CD4-positive, alpha-beta memory T cell (primary cell): Measurements from ENCODE around the gene EHD3. TPM values are rescaled to one million over a fixed set of nuclear protein-coding genes. Genes with fewer than 3 reads are reported as not detected.
"Not testable (repeated sequence)": the region's sequence is repeated elsewhere in the genome, so short reads cannot be mapped to it uniquely, and the experiment has no call there.

Experiments used
- CTCF ChIA-PET: fragments of 350-600 bp; sonication (Branson Sonifier 250); formaldehyde crosslinking; loops from one replicate; lab custom pipeline; 2021; ENCODE audit warnings: inconsistent platforms; ENCODE audit not compliant: partially characterized antibody; lab: Charles Lee
- POLR2A ChIA-PET: fragments of 350-600 bp; sonication (Branson Sonifier 250); formaldehyde crosslinking; loops from one replicate; lab custom pipeline; 2021; ENCODE audit not compliant: partially characterized antibody; lab: Charles Lee
- DNase-seq, 5 donors: peaks; one replicate each; pipeline versions ENCODE4 v3.0.0 to v3.0.0-alpha.2; 2020 to 2022; ENCODE audit warnings: mixed read lengths in 1 of 5
- H3K27ac ChIP-seq: one replicate; pipeline ENCODE4 v1.7.0; 2013; ENCODE audit warnings: low read depth, low read length
- H3K27me3 ChIP-seq: 2 replicates; pipeline ENCODE4 v1.7.0; 2013; ENCODE audit warnings: mild to moderate bottlenecking, low read length, moderate library complexity; ENCODE audit not compliant: insufficient read depth
- H3K36me3 ChIP-seq: 2 replicates; pipeline ENCODE4 v1.7.0; 2013; ENCODE audit warnings: mild to moderate bottlenecking, low read length, moderate library complexity; ENCODE audit not compliant: insufficient read depth
- H3K4me1 ChIP-seq: 2 replicates; pipeline ENCODE4 v1.7.0; 2013; ENCODE audit warnings: mild to moderate bottlenecking, low read length, moderate library complexity; ENCODE audit not compliant: insufficient read depth
- H3K4me3 ChIP-seq, 2 donors: one replicate each; pipeline ENCODE4 v1.7.0; 2013; ENCODE audit warnings: low read length in 2 of 2, mild to moderate bottlenecking in 1 of 2
- H3K9me3 ChIP-seq, 2 donors: one replicate each; pipeline ENCODE4 v1.7.0; 2013; ENCODE audit warnings: low read length in 2 of 2, control low read depth in 1 of 2; ENCODE audit not compliant: control insufficient read depth in 1 of 2
- H3K27ac Mint-ChIP-seq, 7 donors: one replicate each; pipeline ENCODE4 v1.8.0; 2020 to 2021; ENCODE audit warnings: mixed read lengths in 7 of 7, mild to moderate bottlenecking in 6 of 7, inconsistent platforms in 3 of 7, moderate library complexity in 3 of 7
- H3K27me3 Mint-ChIP-seq, 2 donors: one replicate each; pipeline ENCODE4 v1.8.0; 2020 to 2021; ENCODE audit warnings: mixed read lengths in 2 of 2
- H3K36me3 Mint-ChIP-seq, 2 donors: one replicate each; pipeline ENCODE4 v1.8.0; 2020 to 2021; ENCODE audit warnings: mixed read lengths in 2 of 2, inconsistent platforms in 1 of 2, mild to moderate bottlenecking in 1 of 2
- H3K4me1 Mint-ChIP-seq, 4 donors: one replicate each; pipeline ENCODE4 v1.8.0; 2020 to 2021; ENCODE audit warnings: mixed read lengths in 4 of 4, mild to moderate bottlenecking in 1 of 4
- H3K4me3 Mint-ChIP-seq, 8 donors: one replicate each; pipeline ENCODE4 v1.8.0; 2020 to 2021; ENCODE audit warnings: mixed read lengths in 8 of 8, mild to moderate bottlenecking in 7 of 8, moderate library complexity in 6 of 8, inconsistent platforms in 3 of 8
- H3K9me3 Mint-ChIP-seq, 8 donors: one replicate each; pipeline ENCODE4 v1.8.0; 2020 to 2021; ENCODE audit warnings: mixed read lengths in 8 of 8, mild to moderate bottlenecking in 5 of 8, inconsistent platforms in 3 of 8, moderate library complexity in 1 of 8
- intact Hi-C: fragments of 100-400 bp; cut with micrococcal nuclease; formaldehyde crosslinking; loops from one replicate; pipeline ENCODE4 v1.15.1; 2023
- polyA plus RNA-seq, 2 donors: library from polyadenylated mRNA; unstranded; fragments of 300-500 nt; fragmentation: Illumina TruSeq; gene quantifications; one replicate each; pipeline ENCODE4 v1.2.3, GENCODE V29; 2021
- total RNA-seq, 2 experiments: library from RNA; stranded (reverse); gene quantifications; one replicate each; pipeline ENCODE4 v1.2.3, GENCODE V29; 2021

Gene EHD3
- total and polyA plus RNA-seq, 4 experiments from 2014 or later, result 2.3 to 4.4 (median 4.2) TPM

DNA sequence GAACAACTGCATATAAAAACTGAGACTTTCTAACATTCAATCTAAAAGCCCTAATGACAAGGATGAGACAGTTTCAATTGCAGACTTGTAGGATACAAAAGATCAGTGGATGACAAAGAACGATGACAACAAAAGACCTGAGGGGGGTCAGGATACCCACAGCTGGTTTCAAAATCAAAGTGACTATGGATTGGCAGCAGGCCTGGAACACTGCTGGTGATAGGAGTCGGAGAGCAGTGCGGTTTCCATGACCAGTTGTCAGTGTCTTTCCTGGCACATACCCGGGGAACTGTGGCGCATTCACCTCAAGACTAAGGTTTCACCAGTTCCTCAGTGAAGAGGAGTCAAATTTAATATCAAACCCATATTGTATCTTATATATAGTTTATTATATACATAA, 42.0 kb downstream of the EHD3 start:
- intact Hi-C loops, result no loop called here

DNA sequence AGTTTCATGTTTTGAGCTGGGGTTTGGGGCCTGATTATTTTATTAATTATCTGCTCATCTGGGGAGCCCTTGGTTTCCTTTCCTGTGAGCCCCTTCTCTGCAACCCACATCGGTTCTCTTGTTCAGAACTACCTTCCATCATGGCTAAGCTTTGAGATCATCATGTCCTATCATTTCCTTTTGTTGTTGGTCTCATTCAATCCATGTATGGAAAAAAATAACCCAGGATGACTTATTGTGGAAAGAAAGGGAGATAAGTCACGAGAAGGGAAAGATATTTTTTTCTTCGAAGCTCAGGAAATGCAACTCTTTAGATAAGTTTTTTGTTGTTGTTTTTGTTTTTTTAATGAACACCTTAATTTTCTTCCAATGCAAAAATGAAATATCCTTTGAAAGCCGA, 43.7 kb downstream of the EHD3 start:
- ChIA-PET POLR2A (no interaction called here), CTCF (no interaction called here)
- Histone ChIP-seq H3K27me3 (no peaks in the 10 kb centered on the region), H3K4me1 (no peaks in the 10 kb centered on the region), H3K27ac (no peak overlapping the region), H3K36me3 (no peaks in the 10 kb centered on the region), H3K4me3 (no peak overlapping the region), H3K9me3 (no peaks in the 10 kb centered on the region)
- Mint-ChIP-seq H3K36me3 (no peaks in the 10 kb centered on the region), H3K4me1 (peaks cover 0 to 4% (median 0%) of the 10 kb centered on the region in 4 donors), H3K4me3 (no peak overlapping the region), H3K27ac (no peak overlapping the region), H3K9me3 (peaks cover 0 to 1% (median 0%) of the 10 kb centered on the region in 8 donors), H3K27me3 (peaks cover 11 to 17% of the 10 kb centered on the region in 2 donors)
- DNase-seq, result no peak
- intact Hi-C loops, result no loop called here

More for the DNA sequence above, 42.0 kb downstream of the EHD3 start:
- Histone ChIP-seq H3K36me3 (no peaks in the 10 kb centered on the region), H3K27me3 (no peaks in the 10 kb centered on the region), H3K9me3 (no peaks in the 10 kb centered on the region), H3K4me3 (no peak overlapping the region), H3K27ac (no peak overlapping the region), H3K4me1 (no peaks in the 10 kb centered on the region)
- no peaks in the 10 kb centered on the region for H3K36me3 Mint-ChIP-seq
- no peak overlapping the region for H3K4me3 Mint-ChIP-seq
- peaks cover 0 to 4% (median 0%) of the 10 kb centered on the region in 4 donors for H3K4me1 Mint-ChIP-seq
- ChIA-PET POLR2A (interaction anchor here (0.6 kb wide), 1 partner anchor 668 kb away, joined by 4 read pairs; no protein-coding TSS in a partner anchor), CTCF (no interaction called here)
- no peak overlapping the region for H3K27ac Mint-ChIP-seq
- no peak for DNase-seq
- peaks cover 11 to 20% of the 10 kb centered on the region in 2 donors for H3K27me3 Mint-ChIP-seq
- peaks cover 0 to 1% (median 0%) of the 10 kb centered on the region in 8 donors for H3K9me3 Mint-ChIP-seq

DNA sequence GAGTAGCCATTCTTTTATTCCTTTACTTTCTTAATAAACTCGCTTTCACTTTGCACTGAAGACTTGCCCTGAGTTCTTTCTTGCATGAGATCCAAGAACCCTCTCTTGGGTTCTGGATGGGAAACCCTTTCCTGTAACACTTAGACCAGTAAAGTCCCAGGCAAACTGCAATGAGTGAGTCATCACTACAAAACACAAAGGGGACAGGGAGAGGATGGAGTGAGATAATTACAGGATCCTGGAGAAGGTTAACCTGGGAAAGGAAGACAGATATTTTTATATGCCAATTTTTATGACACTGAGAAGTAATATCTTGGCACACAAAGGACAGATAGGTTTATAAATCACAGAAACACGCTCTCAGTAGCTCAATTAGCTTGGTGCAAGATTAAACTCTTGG, 48.7 kb downstream of the EHD3 start:
- Mint-ChIP-seq H3K36me3 (no peaks in the 10 kb centered on the region), H3K4me1 (peaks cover 0 to 4% (median 2%) of the 10 kb centered on the region in 4 donors), H3K4me3 (no peak overlapping the region), H3K27me3 (peaks cover 0 to 1% of the 10 kb centered on the region in 2 donors), H3K27ac (peak overlapping the region in 2 of 7 donors; percentile 53 to 63), H3K9me3 (no peaks in the 10 kb centered on the region)
- ChIA-PET CTCF (no interaction called here), POLR2A (no interaction called here)
- H3K27ac ChIP-seq, result no peak overlapping the region
- no peaks in the 10 kb centered on the region for H3K4me1 ChIP-seq
- no peak for DNase-seq
- H3K36me3 ChIP-seq, result no peaks in the 10 kb centered on the region
- intact Hi-C loops, result no loop called here
- no peaks in the 10 kb centered on the region for H3K27me3 ChIP-seq
- no peaks in the 10 kb centered on the region for H3K9me3 ChIP-seq
- H3K4me3 ChIP-seq, result no peak overlapping the region

DNA sequence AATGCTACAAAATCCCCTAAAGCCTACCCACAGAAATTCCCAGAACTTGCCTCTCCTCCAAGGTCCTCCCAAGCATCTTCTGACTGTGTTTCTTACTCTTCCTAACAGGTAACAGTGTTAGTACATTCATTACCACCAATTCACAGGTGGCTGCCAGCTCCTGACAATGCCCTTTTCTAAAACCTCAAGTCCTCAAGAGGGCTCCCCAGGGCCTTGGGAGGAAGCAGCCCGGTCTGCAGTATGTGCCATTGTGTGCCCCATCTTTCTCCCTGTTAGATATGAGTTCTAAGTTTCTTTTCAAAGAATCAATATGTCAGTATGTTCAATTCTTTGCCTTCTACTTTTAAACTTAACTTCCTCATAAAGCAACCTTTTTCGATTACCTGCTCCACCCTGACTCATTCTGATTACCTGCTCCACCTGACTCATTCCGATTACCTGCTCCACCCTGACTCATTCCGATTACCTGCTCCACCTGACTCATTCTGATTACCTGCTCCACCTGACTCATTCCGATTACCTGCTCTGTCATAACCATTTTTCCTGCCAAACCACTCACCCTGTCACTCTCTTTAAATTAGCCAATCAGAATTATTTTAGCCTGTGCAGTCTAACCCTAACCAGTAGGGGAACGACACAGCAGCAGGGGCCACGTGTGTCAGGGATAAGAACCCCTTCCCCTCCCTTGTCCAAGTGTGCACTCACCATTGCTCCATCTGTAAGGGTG, 49.4 kb downstream of the EHD3 start:
- H3K4me1 Mint-ChIP-seq, DNase-seq, H3K4me3 ChIP-seq, H3K4me3 Mint-ChIP-seq, H3K27ac ChIP-seq, H3K4me1 ChIP-seq, H3K27me3 ChIP-seq, H3K27me3 Mint-ChIP-seq, H3K9me3 ChIP-seq, H3K36me3 Mint-ChIP-seq, H3K9me3 Mint-ChIP-seq, intact Hi-C loops, CTCF ChIA-PET, H3K36me3 ChIP-seq, H3K27ac Mint-ChIP-seq: not testable (repeated sequence)
- POLR2A ChIA-PET, result interaction anchor here (0.7 kb wide), 1 partner anchor 36 kb away, joined by 3 read pairs; no protein-coding TSS in a partner anchor

DNA sequence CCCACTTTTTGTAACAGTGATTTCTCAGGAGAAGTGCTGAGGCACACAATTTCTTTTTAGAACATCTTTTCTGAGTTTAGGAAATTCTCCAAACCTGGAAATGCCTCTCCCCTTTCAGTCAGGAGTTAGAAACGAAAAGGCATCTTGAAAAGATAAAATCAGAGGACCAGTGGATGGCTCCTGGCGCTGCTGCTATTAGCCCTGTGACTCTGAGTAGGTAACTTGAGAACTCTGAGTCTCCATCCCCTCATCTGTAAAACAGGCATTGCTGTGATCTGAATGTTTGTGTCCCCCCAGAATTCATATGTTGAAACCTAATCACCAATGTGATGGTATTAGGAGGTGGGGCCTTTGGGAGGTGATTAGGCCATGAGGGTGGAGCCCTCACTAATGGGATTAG, 50.2 kb downstream of the EHD3 start:
- no peak overlapping the region for H3K27ac ChIP-seq
- peaks cover 0 to 5% (median 2%) of the 10 kb centered on the region in 4 donors for H3K4me1 Mint-ChIP-seq
- POLR2A ChIA-PET, result interaction anchor here (0.7 kb wide), 1 partner anchor 35 kb away, joined by 3 read pairs; no protein-coding TSS in a partner anchor
- H3K27me3 Mint-ChIP-seq, result no peaks in the 10 kb centered on the region
- no peaks in the 10 kb centered on the region for H3K9me3 ChIP-seq
- CTCF ChIA-PET, result no interaction called here
- no peak overlapping the region for H3K4me3 Mint-ChIP-seq
- H3K4me3 ChIP-seq, result no peak overlapping the region
- H3K27me3 ChIP-seq, result no peaks in the 10 kb centered on the region
- H3K4me1 ChIP-seq, result no peaks in the 10 kb centered on the region
- H3K27ac Mint-ChIP-seq, result peak overlapping the region in 2 of 7 donors; percentile 54 to 85
- DNase-seq, result no peak
- H3K36me3 Mint-ChIP-seq, result no peaks in the 10 kb centered on the region
- H3K36me3 ChIP-seq, result no peaks in the 10 kb centered on the region
- intact Hi-C loops, result no loop called here
- H3K9me3 Mint-ChIP-seq, result no peaks in the 10 kb centered on the region

DNA sequence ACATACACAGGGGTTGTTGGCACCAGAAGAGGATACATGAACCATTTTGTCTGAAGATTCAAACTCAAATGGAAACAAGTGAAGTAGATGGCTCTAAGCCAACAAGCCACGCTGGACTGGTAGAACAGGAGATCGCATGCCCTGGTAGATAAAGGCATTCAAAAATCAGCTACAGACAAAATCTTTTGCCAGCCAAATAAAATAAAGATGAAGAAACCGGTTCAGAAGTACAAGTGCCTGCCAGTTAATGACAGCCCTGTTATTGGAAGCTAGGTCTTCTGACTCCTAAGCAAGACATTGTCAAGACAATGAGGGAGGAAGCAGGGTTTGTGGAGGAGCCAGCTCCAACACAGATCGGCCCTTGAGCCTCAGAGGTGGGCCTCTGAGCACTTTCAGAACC, 52.3 kb downstream of the EHD3 start:
- intact Hi-C loops, result no loop called here

DNA sequence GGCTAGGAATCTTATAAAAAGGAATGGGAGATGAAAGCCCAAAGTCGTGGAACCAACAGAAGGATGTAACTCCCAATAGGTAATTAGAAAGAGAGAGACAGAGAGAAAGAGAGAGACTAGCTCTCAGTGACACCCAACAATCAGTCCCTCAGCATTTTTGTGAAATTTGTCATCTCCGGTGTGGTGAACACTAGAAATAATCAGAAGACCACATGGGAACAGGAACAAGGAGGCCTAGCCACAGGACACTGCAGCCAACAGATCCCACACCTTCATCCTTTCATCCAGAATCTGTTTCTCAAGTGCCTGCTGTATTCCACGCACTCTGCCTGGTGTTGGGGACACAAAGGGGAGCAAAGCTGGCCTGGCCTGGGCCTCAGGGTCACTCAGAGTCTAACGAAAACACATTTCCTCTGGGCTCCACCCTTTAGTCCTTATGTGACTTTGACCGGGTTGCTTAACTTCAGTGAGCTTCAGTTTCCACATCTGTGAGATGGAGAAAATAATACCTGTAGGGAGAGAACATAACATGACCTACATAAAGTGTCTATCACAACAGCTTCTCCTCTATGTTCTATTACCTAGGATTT, 53.1 kb downstream of the EHD3 start:
- Histone ChIP-seq H3K36me3 (no peaks in the 10 kb centered on the region), H3K27ac (no peak overlapping the region), H3K4me3 (no peak overlapping the region), H3K27me3 (no peaks in the 10 kb centered on the region), H3K4me1 (no peaks in the 10 kb centered on the region), H3K9me3 (no peaks in the 10 kb centered on the region)
- no peak for DNase-seq
- Mint-ChIP-seq H3K27ac (peak overlapping the region in 1 of 7 donors; percentile 35), H3K36me3 (no peaks in the 10 kb centered on the region), H3K9me3 (no peaks in the 10 kb centered on the region), H3K4me3 (no peak overlapping the region), H3K4me1 (peaks cover 0 to 5% (median 2%) of the 10 kb centered on the region in 4 donors), H3K27me3 (no peaks in the 10 kb centered on the region)
- ChIA-PET POLR2A (no interaction called here), CTCF (interaction anchor here (1.3 kb wide), 1 partner anchor 575 kb away, joined by 4 read pairs; no protein-coding TSS in a partner anchor)
- intact Hi-C loops, result no loop called here

More for the DNA sequence above, 52.3 kb downstream of the EHD3 start:
- POLR2A ChIA-PET, result no interaction called here
- H3K27me3 Mint-ChIP-seq, result no peaks in the 10 kb centered on the region
- Histone ChIP-seq H3K36me3 (no peaks in the 10 kb centered on the region), H3K4me1 (no peaks in the 10 kb centered on the region), H3K9me3 (no peaks in the 10 kb centered on the region), H3K27ac (no peak overlapping the region), H3K4me3 (no peak overlapping the region), H3K27me3 (no peaks in the 10 kb centered on the region)
- H3K36me3 Mint-ChIP-seq, result no peaks in the 10 kb centered on the region
- no peaks in the 10 kb centered on the region for H3K9me3 Mint-ChIP-seq
- peaks cover 0 to 5% (median 2%) of the 10 kb centered on the region in 4 donors for H3K4me1 Mint-ChIP-seq
- H3K27ac Mint-ChIP-seq, result no peak overlapping the region
- CTCF ChIA-PET, result interaction anchor here (1.3 to 1.4 kb wide), 2 partner anchors 10 to 575 kb away, joined by 4 read pairs; no protein-coding TSS in a partner anchor
- H3K4me3 Mint-ChIP-seq, result no peak overlapping the region
- no peak for DNase-seq
